ENCODE measurements around the gene CBX1. TPM values are rescaled to one million over a fixed set of nuclear protein-coding genes. Genes with fewer than 3 reads are reported as not detected.

CBX1 gene
- total and polyA plus RNA-seq, 2 of the 13 experiments (the other 11 are each of a cell fraction or from before 2014, with no cell fraction given): 17.8 to 108 TPM

GRCh38 chr17:48048384-48049126 lies 52.7 kb downstream of the CBX1 start (continued):
- TF ChIP-seq THAP9 (CRISPR knock-in tag; IDR thresholded peaks at IDR 0.05; ENCODE audit: borderline replicate concordance) (peak; percentile 35; the same call in 1 of the 2 replicates), POLR2G (IDR thresholded peaks at IDR 0.05; ENCODE audit: low read depth, low read length) (peak; percentile 96), PLSCR1 (CRISPR knock-in tag; IDR thresholded peaks at IDR 0.05; ENCODE audit: borderline replicate concordance) (no peak), ZSCAN21 (CRISPR knock-in tag; IDR thresholded peaks at IDR 0.05; ENCODE audit: borderline replicate concordance) (peak; percentile 65; the same call in 1 of the 2 replicates), AGO2 (optimal IDR thresholded peaks at IDR 0.05; ENCODE audit: low read depth, low read length) (peak; percentile 89), ZBTB33 (CRISPR knock-in tag; IDR thresholded peaks at IDR 0.05) (peak; percentile 54; the same call in 1 of the 2 replicates), NR2C2 (CRISPR knock-in tag; IDR thresholded peaks at IDR 0.05; ENCODE audit: borderline replicate concordance) (no peak; the same call in 1 of the 2 replicates), ZNF232 (CRISPR knock-in tag; IDR thresholded peaks at IDR 0.05; ENCODE audit: borderline replicate concordance) (no peak; the same call in 1 of the 2 replicates), LCORL (IDR thresholded peaks at IDR 0.05) (no peak), LCORL (CRISPR knock-in tag; IDR thresholded peaks at IDR 0.05) (no peak; the same call in 1 of the 2 replicates), UBTF (CRISPR knock-in tag; IDR thresholded peaks at IDR 0.05) (peak; percentile 87), ZNF607 (CRISPR knock-in tag; IDR thresholded peaks at IDR 0.05; ENCODE audit: borderline replicate concordance) (peak; percentile 64; the same call in 1 of the 2 replicates), ZNF597 (CRISPR knock-in tag; IDR thresholded peaks at IDR 0.05) (no peak), CREBL2 (CRISPR knock-in tag; IDR thresholded peaks at IDR 0.05; ENCODE audit: borderline replicate concordance) (0 out of 2 replicates have a peak, but pooled peaks have one; percentile 29), ZNF629 (CRISPR knock-in tag; conservative IDR thresholded peaks at IDR 0.05) (no peak), E2F5 (CRISPR knock-in tag; conservative IDR thresholded peaks at IDR 0.05) (no peak; the same call in 1 of the 2 replicates)
